ENCODE results near the gene AP5M1.
"Not testable (repeated sequence)": the region's sequence is repeated elsewhere in the genome, so short reads cannot be mapped to it uniquely, and the experiment has no call there.

AP5M1 gene, protein sequence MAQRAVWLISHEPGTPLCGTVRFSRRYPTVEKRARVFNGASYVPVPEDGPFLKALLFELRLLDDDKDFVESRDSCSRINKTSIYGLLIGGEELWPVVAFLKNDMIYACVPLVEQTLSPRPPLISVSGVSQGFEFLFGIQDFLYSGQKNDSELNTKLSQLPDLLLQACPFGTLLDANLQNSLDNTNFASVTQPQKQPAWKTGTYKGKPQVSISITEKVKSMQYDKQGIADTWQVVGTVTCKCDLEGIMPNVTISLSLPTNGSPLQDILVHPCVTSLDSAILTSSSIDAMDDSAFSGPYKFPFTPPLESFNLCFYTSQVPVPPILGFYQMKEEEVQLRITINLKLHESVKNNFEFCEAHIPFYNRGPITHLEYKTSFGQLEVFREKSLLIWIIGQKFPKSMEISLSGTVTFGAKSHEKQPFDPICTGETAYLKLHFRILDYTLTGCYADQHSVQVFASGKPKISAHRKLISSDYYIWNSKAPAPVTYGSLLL

DNA sequence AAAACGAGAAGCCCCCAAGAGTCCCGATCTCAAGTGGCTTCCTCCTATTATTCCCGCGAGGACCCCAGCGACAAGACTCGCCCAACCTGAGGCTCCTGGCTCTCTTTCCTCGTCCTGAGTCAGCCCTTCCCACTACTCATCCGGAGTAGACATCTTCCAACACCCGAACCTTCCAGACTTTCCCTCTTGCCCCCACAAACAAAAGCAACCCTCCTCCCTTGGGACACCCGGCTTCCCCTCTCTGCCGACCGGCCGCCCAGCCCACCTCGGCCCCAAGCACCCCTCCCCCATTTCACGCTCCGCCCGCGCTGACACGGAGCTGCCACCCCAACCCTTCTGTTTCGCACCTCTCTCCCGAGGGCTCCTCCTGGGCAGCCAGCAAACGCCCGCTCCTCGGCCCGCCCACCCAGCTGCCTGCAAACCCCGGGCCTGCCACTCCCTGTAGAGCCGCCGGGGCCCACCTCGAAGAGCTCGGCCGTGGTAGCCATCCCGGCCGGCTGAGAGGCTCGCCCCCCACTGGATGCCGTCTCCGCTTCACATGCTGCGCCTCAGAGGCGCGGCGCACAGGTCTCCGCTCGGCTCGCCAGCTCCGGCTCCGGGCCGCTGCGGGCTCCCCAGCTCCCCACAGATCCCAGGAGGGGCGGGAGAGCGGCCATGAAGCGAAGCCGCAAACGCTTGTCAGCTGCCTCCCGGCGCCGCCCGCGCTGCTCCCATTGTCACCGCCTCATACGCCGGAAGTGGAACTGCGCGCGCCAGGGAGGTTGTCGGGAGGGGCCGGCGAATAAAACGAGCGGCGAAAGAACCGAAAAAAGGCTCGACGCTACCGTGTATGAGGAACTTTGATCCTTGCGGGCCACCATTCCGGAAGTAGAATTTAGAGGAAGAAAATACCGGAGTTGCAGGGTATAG, at the start of gene AP5M1, which contains the start of gene EXOC5:
TSS of gene AP5M1 (plus strand) at position 811 of the 909 bp plus-strand sequence. CDS start 344 bp downstream, outside the sequence.
TSS of gene EXOC5 (minus strand) at position 745 of the 909 bp plus-strand sequence. CDS start at position 488, 257 bp downstream.
- DNase-seq (ENCODE audit: low read depth, low spot score), result peak; percentile 75

DNA sequence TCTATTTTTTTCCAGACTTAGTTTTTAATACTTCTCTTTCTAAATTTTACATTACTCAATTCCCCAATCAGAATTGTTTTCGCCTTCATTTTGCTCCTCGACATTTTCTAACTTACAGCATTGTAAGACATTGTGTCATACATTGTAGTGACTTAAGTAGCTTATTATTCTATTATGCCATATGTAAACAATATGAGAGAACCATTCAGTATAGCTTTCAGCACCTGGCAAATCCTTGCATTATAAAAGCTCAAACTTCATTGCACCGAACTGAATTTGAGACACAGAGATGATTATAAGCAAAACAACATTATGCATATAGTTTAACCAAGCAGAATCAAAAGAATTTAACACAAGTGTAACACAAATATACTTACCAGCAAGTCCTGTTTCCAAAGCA, 46.8 kb upstream of the AP5M1 start:
- DNase-seq (ENCODE audit: low read depth, low spot score), result no peak

DNA sequence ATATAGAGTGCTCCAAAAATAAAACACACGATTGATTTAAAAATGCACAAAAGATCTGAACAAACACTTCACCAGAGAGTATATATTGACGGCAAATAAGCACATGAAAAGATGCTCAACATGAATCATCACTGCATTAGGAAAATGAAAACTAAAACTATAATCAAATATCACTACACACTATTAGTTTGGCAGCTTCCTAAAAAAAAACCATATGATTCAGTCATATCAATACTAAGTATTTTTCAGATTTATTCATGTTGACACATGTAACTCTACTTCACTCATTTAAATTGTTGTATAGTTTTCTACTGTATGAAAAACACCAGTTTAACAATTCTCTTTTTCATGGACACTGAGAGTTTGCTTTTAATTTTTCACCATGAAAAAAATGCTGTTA, 41.7 kb upstream of the AP5M1 start:
- no peak for DNase-seq (ENCODE audit: low read depth, low spot score)

DNA sequence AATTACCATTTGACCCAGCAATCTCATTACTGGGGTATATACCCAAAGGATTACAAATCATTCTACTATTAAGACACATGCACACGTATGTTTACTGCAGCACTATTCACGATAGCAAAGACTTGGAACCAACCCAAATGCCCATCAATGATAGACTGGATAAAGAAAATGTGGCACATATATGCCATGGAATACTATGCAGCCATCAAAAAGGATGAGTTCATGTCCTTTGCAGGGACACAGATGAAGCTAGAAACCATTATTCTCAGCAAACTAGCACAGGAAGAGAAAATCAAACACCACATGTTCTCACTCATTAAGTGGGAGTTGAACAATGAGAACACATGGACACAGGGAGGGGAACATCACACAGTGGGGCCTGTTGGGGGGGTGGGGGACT, 40.5 kb upstream of the AP5M1 start:
- DNase-seq (ENCODE audit: low read depth, low spot score), result not testable (repeated sequence)

DNA sequence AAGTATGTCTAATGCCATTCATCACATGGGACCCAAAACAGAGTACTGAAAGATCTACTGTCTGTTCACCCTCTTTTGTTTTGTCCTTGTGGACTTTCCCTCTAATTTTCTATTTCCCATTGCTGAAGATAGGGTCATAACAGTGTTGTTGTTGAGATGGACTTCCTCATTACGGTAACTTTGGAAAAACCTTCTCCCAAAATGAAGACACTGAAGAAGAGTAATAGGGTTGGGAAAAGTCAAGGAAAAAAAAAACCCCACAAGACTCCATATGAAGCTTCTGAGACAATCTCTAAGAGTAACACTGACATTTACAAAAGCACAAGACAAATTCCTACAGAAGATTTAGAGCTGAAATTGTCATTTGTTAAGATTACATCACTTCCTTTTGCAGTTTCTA, 36.8 kb upstream of the AP5M1 start:
- no peak for DNase-seq (ENCODE audit: low read depth, low spot score)

DNA sequence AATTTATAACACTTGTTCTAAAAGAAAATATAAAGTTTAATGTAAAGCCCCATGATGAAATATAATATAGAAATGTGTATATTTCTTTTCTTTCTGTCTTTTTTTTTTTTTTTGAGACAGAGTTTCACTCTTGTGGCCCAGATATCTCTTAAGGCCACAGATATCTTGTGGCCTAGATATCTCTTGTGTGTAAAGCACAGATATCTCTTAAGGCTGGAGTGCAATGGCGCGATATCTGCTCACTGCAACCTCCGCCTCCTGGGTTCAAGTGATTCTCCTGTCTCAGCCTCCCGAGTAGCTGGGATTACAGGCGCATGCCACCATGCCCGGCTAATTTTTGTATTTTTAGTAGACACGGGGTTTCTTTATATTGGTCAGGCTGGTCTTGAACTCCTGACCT, 28.7 kb upstream of the AP5M1 start:
- DNase-seq (ENCODE audit: low read depth, low spot score), result not testable (repeated sequence)

DNA sequence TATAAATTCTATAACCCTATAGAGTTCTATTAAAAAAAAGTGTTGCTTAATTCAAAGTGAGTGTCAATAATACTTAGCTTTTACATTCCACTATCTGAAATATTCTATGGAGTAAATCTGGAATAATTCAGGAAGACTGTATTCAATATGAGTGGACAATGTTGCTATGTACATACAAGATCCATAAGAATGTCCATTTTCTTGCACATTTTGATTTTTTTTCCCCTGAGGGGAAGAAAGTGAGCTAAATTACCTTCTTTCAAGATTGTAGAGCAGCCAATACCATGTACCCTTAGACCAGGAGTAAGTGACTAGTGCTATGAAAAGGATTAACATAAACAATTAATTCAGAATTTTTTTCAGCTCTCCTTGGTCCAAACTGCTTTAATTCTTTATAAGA, 25.5 kb upstream of the AP5M1 start:
- DNase-seq (ENCODE audit: low read depth, low spot score), result no peak

DNA sequence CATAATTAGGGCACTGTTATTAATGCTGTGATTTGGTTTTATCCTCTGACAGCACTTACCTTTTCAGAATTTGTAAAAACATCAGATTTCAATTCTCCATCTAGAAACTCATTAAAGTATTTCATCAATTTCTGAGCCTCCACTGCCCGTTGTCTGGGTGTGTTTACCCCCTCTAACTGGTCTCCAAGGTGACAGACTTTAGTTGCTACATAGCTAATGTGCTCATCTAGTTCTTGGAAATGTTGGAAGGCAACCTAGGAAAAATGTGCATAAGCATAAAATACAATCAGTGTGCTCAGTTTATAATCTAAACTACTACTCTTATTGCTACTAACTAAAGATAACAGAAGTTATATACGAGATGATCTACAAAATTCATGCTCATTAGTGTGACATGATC, 24.7 kb upstream of the AP5M1 start:
- DNase-seq (ENCODE audit: low read depth, low spot score), result no peak

DNA sequence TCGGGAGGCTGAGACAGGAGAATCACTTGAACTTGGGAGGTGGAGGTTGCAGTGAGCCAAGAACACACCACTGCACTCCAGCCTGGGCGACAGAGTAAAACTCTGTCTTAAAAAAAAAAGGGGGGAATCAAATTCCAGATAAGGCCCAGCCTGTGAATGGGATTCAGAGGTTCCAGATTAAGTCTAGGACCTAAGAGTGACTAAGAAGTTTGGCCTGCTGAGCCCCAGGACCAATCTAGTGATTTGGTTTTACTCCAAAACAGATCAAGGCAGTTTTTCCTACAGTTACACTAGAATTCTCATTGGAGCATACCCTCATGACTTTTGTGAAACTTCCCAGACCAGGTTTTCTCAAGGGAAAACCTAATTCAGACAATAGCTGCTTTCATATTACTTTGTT, 22.8 kb upstream of the AP5M1 start:
- no peak for DNase-seq (ENCODE audit: low read depth, low spot score)

DNA sequence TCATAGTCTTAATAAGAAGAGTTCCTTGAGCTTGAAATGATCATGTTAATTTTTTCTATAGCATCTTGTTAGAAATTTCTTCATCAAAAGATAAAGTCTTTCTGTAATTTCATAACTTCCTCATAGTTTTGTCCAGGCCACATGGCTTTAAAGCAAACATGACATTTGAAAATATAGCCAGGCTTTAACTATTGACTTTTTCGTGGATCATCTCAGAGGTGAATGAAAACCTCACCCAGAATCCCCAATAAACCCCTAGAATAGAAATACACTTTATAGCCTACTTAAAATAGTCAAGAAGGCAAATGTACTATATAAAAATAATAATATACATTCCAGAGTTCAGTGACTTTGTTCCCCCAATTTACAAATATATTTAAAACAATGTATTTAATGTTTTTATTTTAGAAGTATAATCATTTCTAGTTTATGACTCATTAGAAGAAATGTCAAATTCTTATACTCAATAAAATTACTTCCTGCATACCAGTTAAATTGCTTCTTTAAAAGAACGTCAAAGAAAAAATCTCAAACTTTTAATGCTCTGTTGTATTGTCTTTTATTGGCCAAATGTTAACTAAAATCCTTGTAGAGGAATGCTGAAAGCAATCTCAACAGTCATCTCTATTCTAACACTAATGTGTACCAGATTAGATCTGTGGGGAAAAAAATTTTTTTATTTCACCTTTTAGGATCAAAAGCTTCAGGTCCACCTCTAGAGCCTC, 21.7 kb upstream of the AP5M1 start:
- DNase-seq (ENCODE audit: low read depth, low spot score), result no peak

DNA sequence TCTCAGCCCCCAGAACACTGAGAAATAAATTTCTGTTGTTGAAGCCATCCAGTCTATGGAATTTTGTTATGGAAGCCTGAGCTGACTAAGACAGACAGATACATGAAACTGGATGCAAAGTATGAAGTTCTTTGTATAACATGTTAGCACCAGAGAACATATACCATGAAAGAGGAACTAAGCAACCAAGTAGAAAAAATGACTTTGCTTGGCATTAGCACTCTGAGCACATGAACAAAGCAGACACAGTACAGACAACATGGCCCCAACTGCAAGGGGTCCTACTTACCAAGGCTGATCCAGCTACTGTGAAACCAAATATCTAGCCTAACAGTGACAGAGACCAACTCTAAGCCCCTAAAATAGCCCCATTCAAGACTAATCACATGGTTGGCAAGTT, 13.9 kb upstream of the AP5M1 start:
- DNase-seq (ENCODE audit: low read depth, low spot score), result no peak

DNA sequence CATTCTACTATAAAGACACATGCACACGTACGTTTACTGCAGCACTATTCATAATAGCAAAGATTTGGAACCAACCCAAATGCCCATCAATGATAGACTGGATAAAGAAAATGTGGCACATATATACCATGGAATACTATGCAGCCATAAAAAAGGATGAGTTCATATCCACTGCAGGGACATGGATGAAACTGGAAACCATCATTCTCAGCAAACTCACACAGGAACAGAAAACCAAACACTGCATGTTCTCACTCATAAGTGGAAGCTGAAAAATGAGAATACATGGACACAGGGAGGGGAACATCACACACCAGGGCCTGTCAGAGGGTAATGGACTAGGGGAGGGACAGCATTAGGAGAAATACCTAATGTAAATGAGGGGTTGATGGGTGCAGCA, 10.6 kb upstream of the AP5M1 start:
- DNase-seq (ENCODE audit: low read depth, low spot score), result not testable (repeated sequence)

DNA sequence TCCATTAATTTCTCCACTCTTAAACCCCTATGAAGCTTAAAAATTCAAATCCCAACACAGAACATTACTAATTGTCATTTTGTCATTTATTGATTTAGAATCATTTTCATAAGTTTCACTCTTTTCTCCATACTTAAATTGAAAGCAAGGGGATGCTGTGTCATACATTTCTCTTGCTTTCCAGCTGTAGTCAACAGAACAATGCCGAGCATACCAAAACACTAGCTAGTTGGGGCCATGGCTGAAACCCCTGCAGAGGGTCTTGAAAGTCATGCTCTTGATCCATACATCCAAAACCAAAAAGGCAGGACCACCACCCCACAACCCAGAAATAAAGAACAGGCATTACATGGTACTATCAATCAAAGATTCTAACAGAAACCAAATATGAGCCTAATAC, 9.1 kb upstream of the AP5M1 start:
- DNase-seq (ENCODE audit: low read depth, low spot score), result no peak

DNA sequence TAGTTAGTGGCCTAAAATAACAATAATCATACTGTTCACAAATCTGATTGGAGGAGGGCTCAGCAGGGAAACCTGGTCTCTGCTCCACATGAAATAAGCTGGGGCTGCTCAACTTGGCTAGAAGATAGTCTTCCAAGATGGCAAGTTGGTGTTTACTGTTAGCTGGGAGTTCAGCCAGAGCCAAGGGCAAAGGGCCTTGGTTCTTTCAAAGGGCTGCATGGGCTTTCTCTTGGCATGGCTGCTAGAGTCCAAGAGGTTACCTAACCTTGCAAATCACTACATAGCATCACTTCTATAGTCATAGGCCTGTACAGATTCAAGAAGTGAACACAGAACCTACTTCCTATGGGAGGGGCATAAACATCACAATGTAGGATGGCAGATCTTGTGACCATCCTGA, 7.2 kb upstream of the AP5M1 start:
- DNase-seq (ENCODE audit: low read depth, low spot score), result no peak

DNA sequence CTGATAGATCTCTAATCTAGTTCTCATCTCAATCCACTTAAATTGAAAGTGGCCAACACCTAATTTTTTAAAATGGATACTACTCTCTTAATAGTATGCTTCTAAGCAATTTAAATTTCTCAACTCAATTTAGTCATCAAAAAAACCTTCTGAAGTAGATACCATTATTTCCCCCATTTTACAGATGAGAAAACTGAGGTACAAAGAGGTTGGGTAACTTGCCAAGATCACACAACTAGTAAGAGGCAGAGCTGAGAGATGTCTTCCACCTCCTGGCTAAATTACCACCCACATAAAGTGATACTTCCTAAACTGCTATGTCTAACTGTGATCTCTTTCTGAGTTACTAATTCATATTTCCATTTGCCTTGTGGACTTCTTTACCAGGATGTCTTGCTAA, 6.7 kb upstream of the AP5M1 start:
- DNase-seq (ENCODE audit: low read depth, low spot score), result no peak

DNA sequence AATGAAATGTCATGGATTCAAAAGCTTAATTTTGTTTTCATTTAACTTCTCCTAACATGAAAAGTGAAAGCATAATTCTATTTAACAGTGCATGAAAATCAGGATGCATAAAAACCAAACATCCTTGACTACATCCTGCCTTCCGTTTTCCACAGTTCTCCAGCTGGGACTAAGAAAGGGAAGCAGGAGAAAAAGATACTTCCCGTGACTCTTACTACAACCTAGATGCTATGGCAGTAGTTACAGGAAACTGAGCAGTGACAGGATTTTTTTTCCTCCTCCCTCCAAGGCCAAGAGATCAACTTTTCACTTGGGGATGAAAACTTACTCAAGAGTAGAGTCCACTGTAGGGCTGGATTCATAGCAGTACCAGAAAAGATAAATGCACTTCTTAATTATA, 2.7 kb upstream of the AP5M1 start:
- DNase-seq (ENCODE audit: low read depth, low spot score), result no peak

DNA sequence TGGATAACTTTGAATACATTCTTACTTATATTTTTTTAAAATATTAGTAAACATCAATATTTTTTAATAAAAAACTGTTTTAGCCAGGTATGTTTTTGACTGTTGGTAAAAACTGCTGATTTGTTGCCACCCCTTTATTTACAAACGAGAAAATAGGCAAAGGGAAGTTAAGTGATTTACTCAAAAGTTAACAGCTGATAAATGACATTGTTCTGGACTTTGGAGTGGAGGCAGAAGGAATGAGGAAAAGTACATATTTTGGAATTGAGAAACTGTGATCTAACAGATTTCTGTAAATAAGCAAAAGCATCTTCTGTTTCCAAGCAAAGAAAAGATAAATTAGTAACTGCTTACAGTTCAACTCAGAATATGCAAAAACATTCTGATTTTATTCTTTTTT, 4.5 kb downstream of the AP5M1 start:
- DNase-seq (ENCODE audit: low read depth, low spot score), result no peak

DNA sequence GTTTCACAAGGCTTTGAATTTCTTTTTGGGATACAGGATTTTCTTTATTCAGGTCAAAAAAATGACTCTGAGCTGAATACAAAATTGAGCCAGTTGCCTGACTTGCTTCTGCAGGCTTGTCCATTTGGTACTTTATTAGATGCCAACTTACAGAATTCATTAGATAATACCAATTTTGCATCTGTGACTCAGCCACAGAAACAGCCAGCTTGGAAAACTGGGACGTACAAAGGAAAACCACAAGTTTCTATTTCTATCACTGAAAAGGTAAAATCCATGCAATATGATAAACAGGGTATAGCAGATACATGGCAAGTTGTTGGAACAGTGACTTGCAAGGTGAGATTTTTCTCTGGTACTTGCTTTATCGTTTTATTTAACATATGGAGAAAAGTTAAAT, 5.8 kb downstream of the AP5M1 start:
- no peak for DNase-seq (ENCODE audit: low read depth, low spot score)

DNA sequence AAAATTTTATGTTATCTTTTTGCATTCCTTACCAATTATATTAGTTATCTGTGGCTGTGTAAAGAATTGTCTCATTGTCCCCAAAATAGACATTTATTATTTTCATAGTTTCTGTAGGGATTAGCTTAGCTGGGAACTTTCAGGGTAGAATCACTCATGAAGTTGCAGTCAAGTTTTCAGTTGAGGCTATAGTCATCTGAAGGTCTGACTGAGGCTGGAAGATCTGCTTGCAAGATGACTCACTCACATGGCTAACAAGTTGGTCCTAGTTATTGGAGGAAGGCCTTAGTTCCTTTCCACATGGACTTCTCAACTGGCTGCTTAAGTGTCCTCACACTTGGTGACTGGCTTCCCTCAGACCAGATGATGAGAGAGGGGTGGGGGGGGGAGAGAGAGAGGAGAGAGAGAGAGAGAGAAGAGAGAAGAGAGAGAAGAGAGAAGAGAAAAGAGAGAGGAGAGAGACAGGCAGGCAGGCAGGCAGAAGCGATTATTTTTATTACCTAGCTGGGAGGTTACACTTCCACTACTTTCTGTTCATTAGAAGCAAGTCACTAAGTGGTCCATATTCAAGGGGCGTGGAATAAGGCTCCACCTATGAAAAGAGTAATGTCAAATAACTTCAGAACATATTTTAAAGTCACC, 6.4 kb downstream of the AP5M1 start:
- DNase-seq (ENCODE audit: low read depth, low spot score), result no peak

DNA sequence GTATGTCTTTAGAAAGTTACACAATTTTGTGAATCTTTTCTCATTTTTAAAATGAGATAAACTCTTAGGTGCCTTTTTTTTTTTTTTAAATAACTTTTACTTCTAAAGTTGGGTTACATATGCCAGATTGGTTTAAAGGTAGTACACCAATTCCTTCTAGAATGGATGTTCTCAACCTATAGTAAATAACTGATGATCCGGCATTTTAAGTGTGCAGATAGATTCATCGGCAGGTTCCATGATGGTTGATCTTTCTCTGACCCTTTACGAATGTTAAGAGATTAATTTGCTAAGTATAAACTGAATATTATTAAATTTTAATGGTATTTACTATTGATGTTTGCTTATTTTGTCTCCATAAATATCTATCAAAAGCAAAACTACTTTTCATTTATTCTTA, 8.3 kb downstream of the AP5M1 start:
- DNase-seq (ENCODE audit: low read depth, low spot score), result no peak

DNA sequence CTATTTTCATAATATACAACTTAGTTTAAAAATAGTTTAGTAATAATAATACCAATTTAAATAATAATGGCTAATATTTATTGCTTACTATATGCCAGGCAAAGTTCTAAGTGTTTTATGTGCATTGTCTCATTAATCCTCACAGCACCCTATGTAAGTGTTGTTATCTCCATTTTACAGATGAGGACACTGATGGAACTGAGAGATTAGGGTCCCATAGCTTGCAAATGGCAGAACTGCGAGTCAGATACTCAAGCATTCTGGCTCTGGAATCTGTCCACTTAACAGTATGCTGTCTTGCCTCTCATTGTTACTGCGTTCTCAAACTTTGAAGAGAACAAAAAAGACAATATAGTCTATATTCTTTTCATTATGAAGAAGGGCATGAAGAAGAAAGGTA, 19.0 kb downstream of the AP5M1 start:
- no peak for DNase-seq (ENCODE audit: low read depth, low spot score)

Data from brain pericyte (primary cell).